ENCODE results near the gene KCNB1. TPM values are rescaled to one million over a fixed set of nuclear protein-coding genes. Genes with fewer than 3 reads are reported as not detected.

The KCNB1 gene
- total RNA-seq, 1 experiment from 2014 or later: 0.68 TPM

GRCh38 chr20:49403012-49403411, 79.5 kb downstream of the KCNB1 start:
- H2BK12ac ChIP-seq (ENCODE audit: insufficient read length, low read depth, low read length): no peak overlapping the region
- DNase-seq: no peak
- no peak overlapping the region for H3K23ac ChIP-seq (ENCODE audit: insufficient read length, low read depth, low read length)
- H2BK15ac ChIP-seq (ENCODE audit: low read depth, low read length): no peak overlapping the region
- peaks cover 20 to 26% of the 10 kb centered on the region in 2 experiments for H3K4me1 Mint-ChIP-seq
- TF ChIP-seq CTCF (conservative IDR thresholded peaks at IDR 0.05): no peak
- no peak overlapping the region for H2BK5ac ChIP-seq (ENCODE audit: insufficient read length, low read length)
- H3K36me3 Mint-ChIP-seq (ENCODE audit: insufficient read depth in 1 of 3, low read depth in 3 of 3): 0 out of 7 replicates have a peak, but pooled peaks cover 0 to 4% (median 4%) of the 10 kb centered on the region in 3 experiments
- no peak overlapping the region for H2BK120ac ChIP-seq (ENCODE audit: low read depth, low read length, poor library complexity, severe bottlenecking)
- 0 out of 2 replicates have a peak, but pooled peaks cover 3% of the 10 kb centered on the region for H3K4me1 ChIP-seq (ENCODE audit: insufficient read depth, low read length)
- H3K4ac ChIP-seq (ENCODE audit: low read depth, low read length): no peak overlapping the region
- no peak overlapping the region for H4K91ac ChIP-seq (ENCODE audit: insufficient read length, low read depth, low read length)
- H3K79me2 ChIP-seq (ENCODE audit: insufficient read depth, low read length): no peaks in the 10 kb centered on the region
- no peaks in the 10 kb centered on the region for H3K23me2 ChIP-seq (ENCODE audit: insufficient read length, low read depth, low read length, poor library complexity, severe bottlenecking)
- no CpG with 5 or more reads among the region's 2 CpGs for WGBS (ENCODE audit: extremely low coverage, insufficient read length, low lambda C conversion rate)
- H3K9me3 Mint-ChIP-seq: peaks cover 8 to 13% of the 10 kb centered on the region in 2 experiments
- H3K56ac ChIP-seq (ENCODE audit: insufficient read length, low read depth, low read length): no peak overlapping the region
- H3K4me3 Mint-ChIP-seq: no peak overlapping the region
- no peaks in the 10 kb centered on the region; the same call in 1 of the 2 replicates for H3K27me3 Mint-ChIP-seq (ENCODE audit: low read depth)
- no peaks in the 10 kb centered on the region for H3K79me1 ChIP-seq (ENCODE audit: insufficient read depth, low read depth, low read length, poor library complexity, severe bottlenecking)
- no peaks in the 10 kb centered on the region for H3K9me3 ChIP-seq (ENCODE audit: control insufficient read depth, low read depth, low read length)
- no peaks in the 10 kb centered on the region for H3K27me3 ChIP-seq (ENCODE audit: insufficient read depth, low read length)
- no peak overlapping the region for H3K27ac ChIP-seq (ENCODE audit: insufficient read length, low read depth, low read length)
- H2BK20ac ChIP-seq (ENCODE audit: low read depth, low read length, poor library complexity, severe bottlenecking): no peak overlapping the region
- H3T11ph ChIP-seq (ENCODE audit: low read length): no peak overlapping the region
- no peak overlapping the region for H4K5ac ChIP-seq (ENCODE audit: insufficient read length, low read depth, low read length)
- H2AFZ ChIP-seq (ENCODE audit: low read length): no peak overlapping the region
- H3K4me2 ChIP-seq (ENCODE audit: insufficient read depth, insufficient read length, low read length): no peak overlapping the region
- H2AK5ac ChIP-seq (ENCODE audit: insufficient read length, low read length): no peak overlapping the region
- H3K18ac ChIP-seq (ENCODE audit: insufficient read length, low read depth, low read length): no peak overlapping the region
- no peaks in the 10 kb centered on the region for H4K20me1 ChIP-seq (ENCODE audit: control insufficient read depth, insufficient read depth, insufficient read length)
- H4K8ac ChIP-seq (replicated peaks; ENCODE audit: insufficient read length, low read depth, low read length): no peak overlapping the region
- 0 out of 7 replicates have a peak overlapping the region, but pooled peaks of 1 of the 3 experiments have one; percentile 18 for H3K27ac Mint-ChIP-seq
- no peak overlapping the region for H3K9ac ChIP-seq (ENCODE audit: extremely low read depth, insufficient read length, low read length)
- no peak overlapping the region for H3K14ac ChIP-seq (ENCODE audit: insufficient read depth, low read length)

All from H9 (cell line).